Esophagus (tissue), 2 donors: ENCODE results near the gene ORAI3. TPM values are rescaled to one million over a fixed set of nuclear protein-coding genes. Genes with fewer than 3 reads are reported as not detected.

Experiments
- H3K27ac ChIP-seq, 2 donors: one replicate each; pipeline ENCODE4 v1.5.1; 2013; ENCODE audit warnings: low read depth in 2 of 2, mild to moderate bottlenecking in 2 of 2, inconsistent platforms in 1 of 2, low read length in 1 of 2, moderate library complexity in 1 of 2
- H3K27me3 ChIP-seq, 2 donors: one replicate each; pipeline ENCODE4 v1.6.1; 2013; ENCODE audit warnings: low read length in 2 of 2, control low read depth in 1 of 2, mild to moderate bottlenecking in 1 of 2; ENCODE audit not compliant: insufficient read depth in 2 of 2, control insufficient read depth in 1 of 2
- H3K36me3 ChIP-seq, 2 donors: one replicate each; pipeline ENCODE4 v1.6.1; 2013; ENCODE audit warnings: low read length in 1 of 2; ENCODE audit not compliant: control insufficient read depth in 2 of 2, insufficient read depth in 2 of 2
- H3K4me1 ChIP-seq, 2 donors: one replicate each; pipeline ENCODE4 v1.6.1; 2013; ENCODE audit warnings: low read length in 1 of 2; ENCODE audit not compliant: control insufficient read depth in 2 of 2, insufficient read depth in 2 of 2
- H3K4me3 ChIP-seq, 2 donors: one replicate each; pipeline ENCODE4 v1.5.1; 2013; ENCODE audit warnings: low read length in 2 of 2, mild to moderate bottlenecking in 2 of 2, low read depth in 1 of 2, moderate library complexity in 1 of 2
- H3K9me3 ChIP-seq, 2 donors: one replicate each; pipeline ENCODE4 v1.6.1; 2013; ENCODE audit warnings: mild to moderate bottlenecking in 2 of 2, low read depth in 1 of 2, low read length in 1 of 2, moderate library complexity in 1 of 2; ENCODE audit not compliant: control insufficient read depth in 2 of 2, insufficient read depth in 1 of 2
- WGBS, 2 donors: extraction: QIAGEN DNeasy Blood & Tissue Kit; methylation state at CpG; one replicate each; pipeline ENCODE4 v1.1.7; 2013; 5-methylcytosine and 5-hydroxymethylcytosine counted together
- polyA plus RNA-seq, 2 donors: library from polyadenylated mRNA; stranded (reverse); fragments of 200-250 nt; gene quantifications; one replicate each; pipeline ENCODE4 v1.2.3, GENCODE V29; 2013
- donor health status: healthy with polysubstance abuse.
- donor health status: Bipolar disorder and iron deficiency.

The ORAI3 gene
- polyA plus RNA-seq, 2 donors, result 8.5 to 11.6 TPM

DNA sequence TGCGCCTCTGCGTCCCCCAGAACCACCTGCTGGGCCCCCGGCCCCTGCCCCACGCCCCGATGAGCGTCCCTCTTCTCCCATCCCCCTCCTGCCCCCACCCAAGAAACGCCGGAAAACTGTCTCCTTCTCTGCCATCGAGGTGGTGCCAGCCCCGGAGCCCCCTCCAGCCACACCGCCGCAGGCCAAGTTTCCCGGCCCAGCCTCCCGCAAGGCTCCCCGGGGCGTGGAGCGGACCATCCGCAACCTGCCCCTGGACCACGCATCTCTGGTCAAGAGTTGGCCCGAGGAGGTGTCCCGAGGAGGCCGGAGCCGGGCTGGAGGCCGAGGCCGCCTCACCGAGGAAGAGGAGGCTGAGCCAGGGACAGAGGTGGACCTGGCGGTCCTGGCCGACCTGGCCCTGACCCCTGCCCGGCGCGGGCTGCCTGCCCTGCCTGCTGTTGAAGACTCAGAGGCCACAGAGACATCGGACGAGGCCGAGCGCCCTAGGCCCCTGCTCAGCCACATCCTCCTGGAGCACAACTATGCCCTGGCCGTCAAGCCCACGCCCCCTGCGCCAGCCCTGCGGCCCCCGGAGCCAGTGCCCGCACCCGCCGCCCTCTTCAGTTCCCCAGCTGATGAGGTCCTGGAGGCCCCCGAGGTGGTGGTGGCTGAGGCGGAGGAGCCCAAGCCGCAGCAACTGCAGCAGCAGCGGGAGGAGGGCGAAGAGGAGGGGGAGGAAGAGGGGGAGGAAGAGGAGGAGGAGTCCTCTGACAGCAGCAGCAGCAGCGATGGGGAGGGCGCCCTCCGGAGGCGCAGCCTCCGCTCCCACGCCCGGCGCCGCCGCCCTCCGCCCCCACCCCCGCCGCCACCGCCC is 30.5 kb downstream of the ORAI3 start:
- no peak overlapping the region for H3K27ac ChIP-seq
- H3K9me3 ChIP-seq, result no peaks in the 10 kb centered on the region
- peaks cover 6 to 49% of the 10 kb centered on the region in 2 donors for H3K36me3 ChIP-seq
- no peaks in the 10 kb centered on the region for H3K27me3 ChIP-seq
- H3K4me1 ChIP-seq, result peaks cover 0 to 3% of the 10 kb centered on the region in 2 donors
- H3K4me3 ChIP-seq, result no peak overlapping the region
- 92 to 94% methylated on average over 58 to 62 of the region's 62 CpGs for WGBS, 2 donors

GRCh38 chr16:30980023-30980371 is 31.1 kb downstream of the ORAI3 start:
- H3K9me3 ChIP-seq, result no peaks in the 10 kb centered on the region
- peaks cover 6 to 47% of the 10 kb centered on the region in 2 donors for H3K36me3 ChIP-seq
- WGBS, 2 donors, result 91 to 93% methylated on average over 14 to 15 of the region's 15 CpGs
- peaks cover 0 to 3% of the 10 kb centered on the region in 2 donors for H3K4me1 ChIP-seq
- H3K27ac ChIP-seq, result no peak overlapping the region
- H3K27me3 ChIP-seq, result no peaks in the 10 kb centered on the region
- no peak overlapping the region for H3K4me3 ChIP-seq

GRCh38 chr16:30980434-30980833 is 31.6 kb downstream of the ORAI3 start:
- 88 to 91% methylated on average over 28 to 29 of the region's 29 CpGs for WGBS, 2 donors
- Histone ChIP-seq H3K27ac (no peak overlapping the region), H3K9me3 (no peaks in the 10 kb centered on the region), H3K4me3 (no peak overlapping the region), H3K27me3 (no peaks in the 10 kb centered on the region), H3K4me1 (peaks cover 0 to 7% of the 10 kb centered on the region in 2 donors), H3K36me3 (peaks cover 6 to 46% of the 10 kb centered on the region in 2 donors)

DNA sequence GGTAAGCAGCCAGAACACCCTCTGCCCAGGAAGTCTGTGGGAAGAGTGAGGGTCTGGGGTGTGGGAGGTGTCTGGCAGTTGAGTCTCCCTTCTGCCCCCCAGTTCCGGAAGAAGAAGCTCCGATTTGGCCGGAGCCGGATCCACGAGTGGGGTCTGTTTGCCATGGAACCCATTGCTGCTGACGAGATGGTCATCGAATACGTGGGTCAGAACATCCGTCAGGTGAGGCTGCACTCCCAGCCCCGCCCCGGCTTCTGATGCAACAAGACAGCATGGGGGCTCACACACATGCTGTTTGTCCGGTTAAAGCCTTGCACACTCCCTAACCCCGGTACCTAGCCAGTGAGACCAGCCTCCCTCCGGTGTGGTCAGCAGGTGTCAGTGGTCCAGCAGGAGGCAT is 32.1 kb downstream of the ORAI3 start:
- no peak overlapping the region for H3K4me3 ChIP-seq
- H3K36me3 ChIP-seq, result peaks cover 6 to 41% of the 10 kb centered on the region in 2 donors
- 95 to 96% methylated on average over 14 of the region's 14 CpGs for WGBS, 2 donors

DNA sequence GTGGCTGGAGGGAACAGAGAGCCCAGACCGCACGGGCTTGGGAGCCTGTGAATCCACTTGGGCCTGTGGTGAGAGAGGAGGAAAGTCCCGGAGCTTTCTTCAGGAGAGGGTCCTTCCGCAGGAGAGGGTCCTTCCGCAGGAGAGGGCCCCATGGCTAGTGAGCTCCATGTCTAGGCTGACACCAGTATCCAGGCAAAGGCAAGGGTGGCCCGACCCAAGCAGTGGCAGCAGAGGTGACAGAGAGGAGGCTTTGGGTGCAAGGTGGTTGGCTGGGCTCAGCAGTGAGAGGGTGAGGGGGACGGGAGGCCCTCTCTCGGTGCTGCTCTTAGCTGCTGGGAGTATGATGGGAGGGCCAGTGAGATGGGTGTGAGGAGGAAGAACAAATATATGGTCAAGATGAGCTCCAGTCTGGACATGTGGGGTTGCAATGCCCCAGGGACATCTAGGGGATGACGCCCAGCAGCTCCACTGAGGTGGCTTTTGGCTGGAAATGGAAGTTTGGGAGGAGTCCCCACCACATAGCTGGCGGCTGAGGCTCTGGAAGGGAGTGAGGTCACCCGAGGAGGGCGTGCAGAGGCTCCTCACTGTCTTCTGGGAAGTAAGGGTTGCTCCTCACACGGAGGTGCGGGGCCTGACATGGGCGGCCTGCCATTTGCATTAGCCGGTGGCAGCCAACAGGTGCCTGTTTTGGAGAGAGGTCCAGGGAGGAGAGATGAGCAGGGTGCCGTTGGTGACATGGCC is 33.9 kb downstream of the ORAI3 start:
- 59 to 71% methylated on average over 17 of the region's 17 CpGs for WGBS, 2 donors
- Histone ChIP-seq H3K9me3 (no peaks in the 10 kb centered on the region), H3K36me3 (peaks cover 0 to 32% of the 10 kb centered on the region in 2 donors), H3K27ac (peak overlapping the region in 1 of 2 donors; percentile 29), H3K4me1 (peaks cover 0 to 12% of the 10 kb centered on the region in 2 donors), H3K27me3 (no peaks in the 10 kb centered on the region), H3K4me3 (no peak overlapping the region)

More for the DNA sequence above, 32.1 kb downstream of the ORAI3 start:
- Histone ChIP-seq H3K27me3 (no peaks in the 10 kb centered on the region), H3K9me3 (no peaks in the 10 kb centered on the region), H3K27ac (no peak overlapping the region), H3K4me1 (peaks cover 0 to 12% of the 10 kb centered on the region in 2 donors)

DNA sequence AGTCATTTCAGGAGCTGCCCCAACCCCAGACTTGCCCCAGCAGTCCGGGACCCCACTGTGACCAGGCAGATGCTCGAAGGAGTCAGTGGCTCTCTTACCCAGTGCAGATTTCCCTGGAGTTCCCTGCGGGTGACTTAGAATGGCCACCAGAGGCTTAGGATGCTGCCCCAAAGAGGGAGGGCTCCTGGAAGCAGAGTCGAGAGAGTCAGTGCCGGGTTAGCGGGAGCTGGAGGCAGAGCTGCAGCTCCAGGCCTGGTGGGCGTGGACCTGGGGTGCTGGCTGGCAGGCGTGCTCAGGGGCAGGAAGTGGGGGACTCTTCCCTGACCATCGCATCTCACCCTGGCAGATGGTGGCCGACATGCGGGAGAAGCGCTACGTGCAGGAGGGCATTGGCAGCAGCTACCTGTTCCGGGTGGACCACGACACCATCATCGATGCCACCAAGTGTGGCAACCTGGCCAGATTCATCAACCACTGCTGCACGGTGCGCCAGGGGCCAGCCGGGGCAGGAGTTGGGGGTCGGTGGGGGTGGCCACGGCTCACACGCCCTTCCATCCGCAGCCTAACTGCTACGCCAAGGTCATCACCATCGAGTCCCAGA is 34.5 kb downstream of the ORAI3 start:
- H3K36me3 ChIP-seq, result peaks cover 0 to 31% of the 10 kb centered on the region in 2 donors
- H3K4me3 ChIP-seq, result no peak overlapping the region
- WGBS, 2 donors, result 78 to 82% methylated on average over 25 of the region's 25 CpGs
- no peaks in the 10 kb centered on the region for H3K27me3 ChIP-seq
- H3K4me1 ChIP-seq, result peaks cover 0 to 12% of the 10 kb centered on the region in 2 donors
- H3K27ac ChIP-seq, result no peak overlapping the region
- no peaks in the 10 kb centered on the region for H3K9me3 ChIP-seq

GRCh38 chr16:30983898-30984610 is 35.2 kb downstream of the ORAI3 start:
- peaks cover 0 to 30% of the 10 kb centered on the region in 2 donors for H3K36me3 ChIP-seq
- peaks cover 0 to 12% of the 10 kb centered on the region in 2 donors for H3K4me1 ChIP-seq
- WGBS, 2 donors, result 78 to 80% methylated on average over 14 of the region's 14 CpGs

DNA sequence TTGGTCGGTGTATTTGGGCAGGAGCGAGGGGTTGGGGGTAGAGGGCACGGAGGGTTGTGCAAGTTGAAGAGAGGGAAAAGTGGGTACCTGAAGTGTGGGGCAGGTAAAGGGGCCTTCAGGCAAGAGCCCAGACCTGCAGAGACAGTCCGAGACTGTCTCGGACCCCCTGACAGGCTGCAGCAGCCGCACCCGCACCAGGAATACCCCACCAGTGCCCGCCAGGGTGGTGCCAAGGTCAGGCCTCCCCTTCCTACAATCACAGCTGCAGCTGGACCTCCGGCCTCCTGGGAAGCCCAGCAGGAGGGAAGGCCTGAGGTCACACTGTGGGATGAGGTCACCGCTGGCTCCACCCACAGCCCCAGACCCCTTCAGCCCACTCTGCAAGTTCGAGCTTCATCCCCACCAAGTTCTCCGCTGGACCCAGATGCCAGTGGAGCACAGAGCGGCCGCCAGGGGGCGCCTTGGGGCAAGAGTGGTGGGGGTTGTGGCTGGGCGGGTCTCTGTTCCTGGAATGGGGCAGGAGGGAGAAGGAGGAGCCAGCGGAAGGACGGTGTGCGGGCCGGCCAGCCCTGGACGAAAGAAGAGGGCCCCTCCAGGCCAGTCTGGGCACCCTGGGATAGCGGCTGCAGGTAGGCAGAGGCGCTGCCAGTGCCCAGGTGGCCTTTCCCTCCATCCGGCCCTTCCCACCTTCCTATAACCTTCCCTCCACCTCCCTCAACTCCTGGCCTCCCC is 36.0 kb downstream of the ORAI3 start, which contains the start of gene HSD3B7:
Gene HSD3B7 (plus strand): TSS at position 539 of the 732 bp plus-strand sequence. CDS start 452 bp downstream, outside the sequence.
- Histone ChIP-seq H3K27me3 (no peaks in the 10 kb centered on the region), H3K9me3 (no peaks in the 10 kb centered on the region), H3K4me3 (peak within 1 kb of the TSS; percentile 32 to 62), H3K27ac (peak within 1 kb of the TSS; percentile 65 to 67), H3K4me1 (peaks cover 0 to 12% of the 10 kb centered on the region in 2 donors), H3K36me3 (peaks cover 0 to 23% of the 10 kb centered on the region in 2 donors)
- WGBS, 2 donors, result 27 to 29% methylated on average over 22 to 24 of the region's 24 CpGs

More at GRCh38 chr16:30983898-30984610, 35.2 kb downstream of the ORAI3 start:
- no peak overlapping the region for H3K27ac ChIP-seq
- no peak overlapping the region for H3K4me3 ChIP-seq
- no peaks in the 10 kb centered on the region for H3K9me3 ChIP-seq
- no peaks in the 10 kb centered on the region for H3K27me3 ChIP-seq
